GM21515 (cell line): ENCODE measurements around the gene RGL1.
"Not testable (repeated sequence)": the region's sequence is repeated elsewhere in the genome, so short reads cannot be mapped to it uniquely, and the experiment has no call there.

ENCODE experiments used
- ATAC-seq: cut with Tn5 transposase; IDR thresholded peaks from one replicate; pipeline ENCODE4 v1.9.1; 2021; ENCODE audit not compliant: unreplicated experiment

RGL1 gene

DNA sequence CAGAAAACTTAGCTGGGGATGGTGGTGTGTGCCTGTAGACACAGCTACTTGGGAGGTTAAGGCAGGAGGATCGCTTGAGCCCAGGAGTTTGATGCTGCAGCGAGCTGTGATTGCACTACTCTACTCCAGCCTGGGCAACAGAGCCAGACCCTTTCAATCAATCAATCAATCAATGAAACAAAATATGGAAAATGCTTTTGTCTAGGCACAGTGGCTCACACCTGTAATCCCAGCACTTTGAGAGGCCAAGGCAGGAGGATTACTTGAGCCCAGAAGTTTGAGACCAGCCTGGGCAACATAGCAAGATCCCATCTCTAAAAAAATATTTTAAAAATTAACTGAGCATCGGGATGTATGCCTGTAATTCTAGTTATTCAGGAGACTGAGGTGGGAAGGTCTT, 19.0 kb upstream of the RGL1 start:
- not testable (repeated sequence) for ATAC-seq

DNA sequence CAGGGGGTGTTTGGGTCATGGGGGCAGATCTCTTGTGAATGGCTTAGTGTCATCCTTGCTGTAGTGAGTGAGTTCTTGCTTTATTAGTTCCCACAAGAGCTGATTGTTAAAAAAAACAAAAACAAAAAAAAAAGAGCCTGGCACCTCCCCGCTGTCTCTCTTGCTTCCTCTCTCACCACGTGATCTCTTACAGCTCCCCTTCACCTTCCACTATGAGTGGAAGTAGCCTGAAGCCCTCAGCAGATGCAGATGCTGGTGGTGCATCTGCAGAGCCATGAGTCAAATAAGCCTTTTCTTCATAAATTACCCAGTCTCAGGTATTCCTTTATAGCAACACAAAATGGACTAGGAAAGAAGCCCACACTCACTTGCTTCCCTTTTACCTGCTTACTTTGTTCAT, 17.2 kb upstream of the RGL1 start:
- no peak for ATAC-seq

DNA sequence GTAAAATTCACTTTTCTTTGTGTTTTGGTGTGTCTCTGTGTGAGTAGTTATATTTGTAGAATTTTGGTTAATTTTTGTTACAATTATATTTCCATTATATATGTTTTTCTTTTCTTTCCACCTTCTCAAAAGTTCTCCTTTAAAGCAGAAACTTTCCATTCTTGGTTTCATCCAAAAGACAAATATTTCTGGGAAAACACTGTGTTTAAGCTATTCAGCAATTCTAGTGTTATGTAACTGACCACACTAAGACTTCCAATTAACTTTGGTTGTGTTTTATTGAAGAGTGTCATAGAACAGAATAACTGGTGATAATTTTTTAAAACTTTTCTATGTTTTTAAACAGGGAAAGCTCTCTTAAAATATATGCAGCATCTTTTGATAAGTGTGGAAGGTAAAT, 13.6 kb upstream of the RGL1 start:
- ATAC-seq: no peak

DNA sequence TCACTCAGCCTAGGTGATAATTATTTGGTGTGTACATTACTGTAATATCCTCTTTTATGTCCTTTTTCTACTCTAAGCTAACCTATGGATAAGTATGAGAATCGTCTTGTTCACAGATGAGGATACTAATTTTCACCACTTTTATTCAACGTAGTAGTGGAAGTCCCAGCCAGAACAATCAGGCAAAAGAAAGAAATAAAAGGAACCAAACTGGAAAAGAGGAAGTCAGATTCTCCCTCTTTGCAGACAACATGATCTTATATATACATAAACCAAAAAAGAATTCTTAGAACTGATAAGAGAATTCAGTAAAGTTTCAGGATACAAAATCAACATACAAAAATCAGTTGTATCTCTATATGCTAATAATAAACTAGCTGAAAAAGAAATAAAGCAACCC, 12.6 kb upstream of the RGL1 start:
- ATAC-seq: no peak

DNA sequence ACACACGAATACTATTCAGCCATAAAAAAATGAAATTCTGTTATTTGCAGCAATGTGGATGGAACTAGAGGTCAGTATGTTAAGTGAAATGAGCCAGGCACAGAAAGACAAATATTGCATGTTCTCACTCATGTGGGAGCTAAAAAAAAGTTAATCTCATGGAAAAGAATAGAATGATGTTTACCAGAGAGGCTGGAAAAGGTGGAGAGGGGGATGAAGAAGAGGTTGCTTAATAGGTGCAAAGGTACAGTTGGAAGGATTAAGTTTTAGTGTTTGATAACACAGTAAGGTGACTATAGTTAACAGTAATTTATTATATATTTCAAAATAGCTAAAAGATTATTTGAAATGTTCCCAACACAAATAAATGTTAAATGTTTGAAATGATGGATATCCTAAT, 10.8 kb upstream of the RGL1 start:
- ATAC-seq: no peak

DNA sequence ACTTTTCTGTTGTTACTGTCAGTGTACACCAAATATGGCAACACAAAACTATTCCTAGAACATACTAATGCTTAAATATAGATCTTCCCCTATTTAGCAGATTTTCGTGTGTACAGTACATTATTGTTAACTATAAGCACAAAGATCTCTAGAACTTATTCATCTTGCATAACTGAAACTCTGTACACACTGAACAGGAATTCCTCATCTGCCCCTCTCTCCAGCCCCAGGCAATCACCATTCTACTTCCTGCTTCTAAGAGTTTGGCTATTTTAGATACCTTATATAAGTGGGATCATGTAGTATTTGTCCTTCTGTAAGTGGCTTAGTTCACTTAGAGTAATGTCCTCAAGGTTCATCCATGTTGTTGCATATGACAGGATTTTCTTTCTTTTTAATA, 4.5 kb upstream of the RGL1 start:
- no peak for ATAC-seq

DNA sequence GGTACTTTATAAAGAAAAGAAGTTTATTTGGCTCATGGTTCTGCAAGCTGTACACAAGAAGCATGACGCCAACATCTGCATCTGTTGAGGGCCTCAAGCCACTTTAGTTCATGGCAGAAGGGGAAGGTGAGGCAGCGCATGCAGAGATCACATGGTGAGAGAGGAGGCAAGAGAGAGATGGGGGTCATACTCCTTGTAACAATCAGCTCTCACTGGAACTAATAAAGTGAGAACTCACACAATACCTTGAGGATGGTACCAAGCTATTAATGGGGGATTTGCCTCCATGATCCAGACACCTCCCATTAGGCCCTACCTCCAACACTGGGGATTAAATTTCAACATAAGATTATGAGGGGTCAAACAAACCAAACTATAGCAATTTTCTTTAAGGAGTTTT, 3.3 kb upstream of the RGL1 start:
- ATAC-seq: no peak

DNA sequence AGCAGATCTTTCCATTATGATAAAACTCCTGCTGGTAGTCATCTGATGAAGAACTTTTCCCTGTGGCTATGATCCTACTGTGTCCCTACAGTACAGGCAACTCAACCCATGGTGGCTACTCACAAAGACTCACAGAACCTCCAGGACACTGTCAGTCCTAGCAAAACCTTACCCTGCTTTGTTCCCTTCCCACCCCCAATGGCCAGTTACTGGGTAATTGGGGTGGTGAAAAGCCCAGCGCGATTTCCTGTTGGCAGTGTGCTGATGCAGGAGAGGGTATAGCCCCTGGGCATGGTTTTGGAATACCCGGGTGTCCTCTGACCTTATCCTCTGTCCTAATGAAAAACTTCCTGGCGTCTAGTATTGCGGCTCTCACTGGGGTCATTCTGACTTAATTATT, 533 bp upstream of the RGL1 start:
- ATAC-seq: no peak

DNA sequence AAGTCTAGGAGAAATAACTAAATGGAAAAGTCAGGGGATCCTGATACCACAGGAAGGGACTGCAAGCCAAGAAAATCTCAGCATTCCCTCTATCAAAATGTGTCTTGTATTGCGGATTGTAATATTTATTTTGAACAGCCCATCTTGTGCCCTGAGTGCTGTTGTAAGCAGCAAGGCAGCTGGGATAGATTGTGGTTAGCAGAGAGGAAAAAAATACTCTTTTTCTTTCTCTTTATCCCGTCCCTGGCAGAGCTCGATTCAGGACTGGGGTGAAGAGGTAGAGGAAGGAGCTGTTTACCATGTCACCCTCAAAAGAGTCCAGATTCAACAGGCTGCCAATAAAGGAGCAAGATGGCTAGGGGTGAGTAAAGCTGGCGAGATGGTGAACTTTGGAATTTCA, 1.2 kb downstream of the RGL1 start:
- no peak for ATAC-seq

DNA sequence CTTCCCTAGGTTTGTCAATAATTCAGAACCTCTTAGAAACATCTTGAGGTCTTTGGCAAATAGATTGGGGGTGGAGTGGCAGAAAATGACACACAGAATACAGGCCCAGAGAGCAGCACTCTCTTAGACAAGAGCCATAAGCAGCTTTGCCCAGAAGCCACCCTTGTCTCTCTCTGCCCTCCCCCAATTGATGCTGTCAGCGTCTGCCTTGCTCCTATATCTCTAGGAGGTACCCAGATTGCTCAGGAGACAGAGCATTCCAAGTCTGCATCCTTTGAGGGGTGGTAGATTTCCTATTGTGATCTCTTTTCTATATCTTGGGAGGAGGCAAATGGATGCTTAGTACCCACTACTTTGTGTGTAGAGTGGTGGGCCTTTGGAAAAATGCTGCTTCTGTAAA, 1.8 kb downstream of the RGL1 start:
- ATAC-seq: no peak

DNA sequence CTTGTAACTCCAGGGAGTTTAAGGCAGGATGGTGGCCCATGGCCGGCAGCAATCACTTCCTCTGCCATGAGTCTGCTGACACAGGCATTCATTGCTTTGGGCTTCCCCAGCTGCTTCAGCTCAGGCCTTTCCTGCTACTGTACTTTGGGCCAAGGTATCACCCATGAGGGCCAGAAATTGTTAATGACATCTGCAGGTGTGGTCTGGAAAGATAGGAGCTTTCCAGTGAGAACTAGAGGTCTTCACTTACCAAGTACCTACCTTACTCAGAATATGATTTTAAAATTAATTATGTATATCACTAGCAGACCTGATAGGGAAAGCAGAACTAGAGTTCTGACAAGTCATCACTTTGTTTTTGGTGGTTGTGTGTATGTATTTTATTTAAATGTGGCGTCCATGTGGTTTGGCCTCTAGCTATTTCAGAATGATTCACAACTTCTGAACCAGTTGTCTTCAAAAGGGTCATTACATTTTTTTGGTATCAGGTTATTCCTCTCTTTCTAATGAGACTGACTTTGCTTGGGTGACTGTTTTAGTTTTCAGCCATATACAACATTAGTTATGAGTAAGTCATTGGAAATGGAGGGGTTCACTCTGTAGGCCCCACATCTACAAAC, 2.7 kb downstream of the RGL1 start:
- ATAC-seq: peak; percentile 52

DNA sequence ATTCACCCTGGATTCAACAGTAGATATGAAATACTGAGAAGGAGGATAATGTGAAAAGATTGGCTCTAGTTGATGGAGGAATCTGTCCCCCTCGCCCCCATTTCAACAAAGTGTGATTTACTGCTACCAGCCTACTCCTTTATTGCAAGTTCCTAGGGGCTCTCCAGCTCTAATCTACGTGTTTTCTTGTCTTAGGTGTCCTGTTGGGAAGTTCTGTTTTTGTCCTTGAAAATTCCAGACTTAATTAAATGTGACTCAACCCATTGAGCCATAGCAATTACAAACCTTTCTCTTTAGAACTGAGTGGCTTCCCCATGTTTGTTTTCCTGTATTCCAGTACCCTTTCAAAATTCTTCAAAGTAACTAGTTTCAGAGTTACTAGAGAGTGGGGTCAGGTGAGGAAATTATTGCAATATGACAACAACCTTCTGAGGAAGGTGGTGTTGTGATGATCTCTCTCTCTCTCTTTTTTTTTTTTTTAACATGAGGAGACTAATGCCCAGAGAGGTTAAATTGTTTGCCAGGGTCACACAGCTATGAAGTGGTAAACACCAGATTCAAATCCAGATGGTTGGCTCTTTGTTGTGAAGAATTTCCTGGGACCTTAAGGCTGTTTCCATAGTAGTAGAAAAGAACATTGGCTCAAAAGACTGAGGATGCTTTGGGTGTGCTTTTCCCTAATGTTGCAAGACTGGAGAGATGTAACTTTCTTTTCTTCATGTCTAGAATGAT, 3.5 kb downstream of the RGL1 start:
- no peak for ATAC-seq

DNA sequence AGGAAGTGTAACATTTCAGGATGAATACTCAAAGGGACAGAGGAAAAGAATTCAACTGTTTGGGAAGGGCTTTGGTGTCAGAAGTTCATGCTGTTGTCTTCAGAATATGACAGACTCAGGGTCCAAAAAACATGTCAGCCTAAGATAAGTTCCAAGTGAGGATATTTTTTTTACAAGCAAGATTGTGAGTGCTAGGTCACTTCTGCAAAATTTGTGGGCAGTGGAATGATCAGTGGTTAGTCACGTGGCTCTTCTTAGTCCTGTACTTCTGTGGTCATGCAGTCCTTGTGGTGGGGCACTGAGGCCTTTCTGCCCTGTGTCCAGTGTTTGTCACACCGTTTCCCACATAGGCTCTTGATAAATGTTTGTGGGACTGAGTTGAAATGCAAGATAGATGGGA, 5.2 kb downstream of the RGL1 start:
- no peak for ATAC-seq

DNA sequence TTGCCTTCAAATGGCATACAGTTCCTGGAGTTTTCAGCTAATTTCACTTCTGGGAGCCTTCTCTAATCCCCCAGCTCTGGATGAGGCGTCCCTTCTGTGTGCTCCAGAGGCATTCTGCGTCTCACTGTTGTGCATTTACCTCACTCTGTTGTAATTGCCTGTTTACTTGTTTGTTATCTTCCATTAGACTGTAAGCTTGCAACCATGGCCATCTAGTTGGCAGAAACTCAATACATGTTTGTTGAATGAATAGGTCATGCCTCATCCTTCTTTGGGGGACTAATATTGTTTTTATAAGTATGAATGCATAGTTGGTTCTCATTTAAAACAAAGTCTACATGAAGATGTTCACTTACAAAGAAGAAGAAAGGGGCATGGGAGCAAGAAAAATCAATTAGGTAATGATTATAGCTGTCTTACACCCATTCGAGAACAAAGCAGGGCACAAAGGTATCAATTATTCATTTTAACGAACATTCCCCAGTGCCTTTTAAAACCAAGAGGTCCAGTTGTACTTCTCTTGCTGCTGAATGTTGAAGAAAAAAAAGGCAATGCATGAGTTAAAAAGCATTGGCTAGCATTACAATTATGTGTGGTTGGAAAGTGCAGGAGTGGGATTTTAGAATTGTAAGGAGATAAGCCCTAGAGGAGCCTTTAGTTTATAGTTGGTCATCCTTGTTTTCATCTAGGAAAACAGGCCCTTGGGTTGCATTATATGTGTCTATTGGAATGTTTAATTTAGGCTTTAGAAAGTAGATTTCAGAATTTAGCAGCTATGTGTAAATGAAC, 6.0 kb downstream of the RGL1 start:
- no peak for ATAC-seq

DNA sequence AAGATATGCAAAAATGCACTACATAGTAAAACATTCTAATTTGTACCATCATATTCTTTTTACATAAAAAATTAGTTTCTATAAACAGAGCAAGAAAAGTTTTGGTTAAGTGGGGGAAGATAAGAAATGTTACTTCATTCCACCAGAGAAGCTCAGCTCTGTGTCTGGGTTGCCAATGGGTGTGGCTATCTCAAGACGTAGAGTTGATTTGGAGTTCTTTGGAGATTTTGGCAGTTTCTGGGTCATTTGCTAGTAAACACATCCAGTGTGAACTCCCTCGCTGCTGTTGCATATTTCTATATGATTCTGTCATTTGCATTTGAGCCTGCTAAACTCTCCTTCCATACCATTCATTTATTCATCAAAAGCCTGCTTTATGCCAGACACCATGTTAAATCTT, 7.2 kb downstream of the RGL1 start:
- ATAC-seq: no peak

DNA sequence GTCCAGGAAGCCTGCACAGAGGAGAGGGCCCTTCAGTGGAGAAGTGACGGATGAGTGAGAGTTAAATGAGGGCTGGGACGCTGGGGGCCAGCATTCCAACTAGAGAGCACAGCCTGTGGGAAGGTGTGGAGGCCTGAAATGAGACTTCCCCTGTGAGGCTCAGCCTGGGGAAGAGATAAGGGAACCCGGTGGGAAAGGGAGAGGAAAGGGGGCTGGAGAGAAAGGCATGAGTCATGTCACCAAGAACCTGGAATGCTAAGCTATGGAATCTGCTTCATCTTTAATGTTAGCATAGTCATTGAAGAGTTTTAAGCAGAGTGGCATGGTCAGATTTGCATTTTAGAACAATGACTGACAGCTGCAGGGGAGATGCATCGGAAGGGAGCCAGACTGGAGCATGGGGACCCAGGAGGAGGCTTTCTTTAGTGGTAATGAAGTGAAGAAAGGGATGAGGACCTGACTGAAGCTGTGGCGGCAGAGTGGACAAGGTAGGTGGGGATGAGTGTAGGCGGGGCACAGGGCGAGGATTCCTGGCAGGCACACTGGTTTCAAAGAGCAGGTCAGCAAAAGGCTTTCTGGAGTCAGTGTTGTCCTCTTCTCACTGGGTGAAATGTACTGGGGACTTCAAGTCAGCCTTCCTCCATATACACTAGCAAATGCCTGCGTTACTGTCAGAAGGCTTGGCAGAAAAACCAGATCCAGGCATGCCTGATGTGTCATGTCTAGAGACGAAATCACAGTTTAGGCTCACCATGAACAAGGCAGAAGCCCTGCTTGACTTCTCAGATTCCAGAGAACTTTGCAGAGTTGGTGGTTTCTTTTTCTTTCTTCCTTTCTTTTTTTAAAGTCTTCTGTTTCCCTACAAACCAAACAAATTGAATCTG, 8.0 kb downstream of the RGL1 start:
- ATAC-seq: no peak

DNA sequence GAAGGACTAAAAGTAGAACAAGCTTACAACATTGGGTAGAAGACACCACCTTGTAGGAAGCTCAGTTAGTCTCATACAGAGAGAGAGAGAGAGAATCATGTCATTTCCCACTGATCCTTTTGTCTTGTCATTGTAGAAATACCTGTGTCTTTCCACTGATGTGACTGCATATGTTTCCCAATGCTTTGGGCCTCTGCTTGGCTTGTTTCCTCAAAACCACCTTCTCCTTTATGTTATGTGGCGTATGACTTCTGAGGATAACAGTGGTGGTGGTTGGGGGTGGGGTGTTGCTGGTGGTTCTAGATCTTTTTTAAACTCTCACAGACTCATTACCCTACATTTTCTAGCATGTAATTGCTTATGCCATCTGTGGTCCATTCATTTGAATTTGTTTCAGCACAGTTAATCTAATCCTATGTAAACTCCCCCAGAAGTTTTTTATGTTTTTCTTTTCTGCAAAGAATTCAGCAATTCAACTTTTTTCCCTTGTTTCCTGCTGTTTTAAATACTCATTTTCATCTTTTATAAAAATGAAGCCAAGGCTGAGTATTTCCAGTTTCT, 9.3 kb downstream of the RGL1 start:
- ATAC-seq: no peak

DNA sequence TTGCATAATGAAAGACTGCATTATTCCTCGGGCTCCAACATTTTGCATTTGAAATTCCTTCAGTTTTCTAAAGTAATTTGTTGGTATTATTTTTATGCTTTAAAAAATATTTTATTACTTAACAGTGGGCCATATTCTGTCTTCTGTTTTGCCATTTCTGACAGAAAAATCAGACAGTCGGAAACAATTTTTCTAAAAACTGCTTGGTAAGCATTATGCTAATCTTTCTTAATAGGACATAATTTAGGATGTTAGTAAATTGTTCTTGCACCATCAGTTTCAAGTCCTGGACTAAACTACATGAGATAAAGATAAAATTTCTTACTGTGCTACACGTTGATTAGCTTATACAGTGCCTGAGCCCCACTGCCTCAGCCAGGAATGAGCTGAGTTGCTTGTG, 11.2 kb downstream of the RGL1 start:
- no peak for ATAC-seq

DNA sequence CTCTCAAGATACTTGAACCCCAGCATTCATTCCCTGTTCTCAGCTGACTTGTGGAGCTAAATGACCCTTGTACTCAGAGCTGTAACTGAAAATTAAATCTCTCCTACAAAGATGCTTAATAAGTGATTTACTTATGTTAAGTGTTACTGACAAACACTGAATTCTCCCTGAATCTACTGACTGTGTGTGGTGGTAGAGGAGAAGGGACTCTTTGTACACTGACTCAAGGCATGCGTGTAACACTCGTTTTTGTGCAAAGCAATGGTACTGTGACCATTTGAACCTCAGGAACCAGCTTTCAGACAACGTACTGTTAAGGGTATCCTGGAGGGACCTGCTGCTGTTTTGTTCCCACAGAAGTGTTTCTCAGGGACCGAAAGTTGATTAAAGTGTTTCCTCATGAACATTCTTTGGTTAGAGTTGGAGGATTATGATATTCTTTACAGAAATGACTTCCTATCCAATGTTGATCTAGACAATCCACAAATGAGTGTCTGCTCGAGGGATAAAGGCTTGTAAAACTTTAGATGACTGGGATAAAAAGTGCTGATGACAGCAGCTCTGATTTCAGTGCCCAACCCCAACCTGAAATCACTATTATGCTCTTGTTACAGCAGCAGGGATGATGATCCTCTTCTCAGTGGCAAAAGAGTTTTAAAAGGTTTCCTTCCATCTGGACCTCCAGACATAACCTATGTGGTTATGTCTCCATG, 12.8 kb downstream of the RGL1 start:
- no peak for ATAC-seq

DNA sequence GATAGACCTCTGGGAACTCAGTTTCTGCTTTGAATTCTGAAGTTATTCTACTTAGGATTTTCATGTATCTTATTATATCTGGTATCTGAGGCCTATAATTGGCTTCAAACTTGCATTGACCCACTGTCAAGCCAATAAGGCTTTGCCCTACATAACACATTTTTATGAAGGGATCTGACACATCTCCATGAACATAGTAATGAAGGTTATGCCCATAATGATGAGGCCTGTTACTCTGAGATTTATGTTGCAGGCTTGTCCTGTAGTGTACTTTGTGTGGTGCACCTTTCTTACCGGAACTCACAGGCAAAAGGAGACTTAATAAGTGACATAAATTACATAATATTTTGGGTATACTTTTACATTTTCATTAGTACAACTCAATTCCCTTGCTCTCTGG, 14.1 kb downstream of the RGL1 start:
- no peak for ATAC-seq
